Activated CD4-positive, alpha-beta T cell treated with anti-CD3 and anti-CD28 coated beads, Interleukin-2, amount 10 ng/mL, durations not matched to agents 7 days and 5 days (primary cell): ENCODE data around the gene FHDC1. TPM values are rescaled to one million over a fixed set of nuclear protein-coding genes. Genes with fewer than 3 reads are reported as not detected.

Experiments
- CTCF ChIA-PET: fragments of 350-600 bp; sonication (Branson Sonifier 250); formaldehyde crosslinking; loops from one replicate; lab custom pipeline; 2021; ENCODE audit warnings: antibody characterized with exemption; lab: Charles Lee
- POLR2A ChIA-PET: fragments of 350-600 bp; sonication (Branson Sonifier 250); formaldehyde crosslinking; loops from one replicate; lab custom pipeline; 2021; ENCODE audit warnings: antibody characterized with exemption; lab: Charles Lee
- DNase-seq: peaks from one replicate; pipeline ENCODE4 v3.0.0-alpha.2; 2020
- H3K27ac Mint-ChIP-seq: one replicate; pipeline ENCODE4 v1.8.0; 2021; ENCODE audit warnings: mild to moderate bottlenecking, moderate library complexity, mixed read lengths
- H3K27me3 Mint-ChIP-seq: one replicate; pipeline ENCODE4 v1.8.0; 2021; ENCODE audit warnings: mixed read lengths
- H3K36me3 Mint-ChIP-seq: one replicate; pipeline ENCODE4 v1.8.0; 2021; ENCODE audit warnings: low read depth, mixed read lengths
- H3K4me1 Mint-ChIP-seq: one replicate; pipeline ENCODE4 v1.8.0; 2021; ENCODE audit warnings: mixed read lengths
- H3K4me3 Mint-ChIP-seq: one replicate; pipeline ENCODE4 v1.8.0; 2021; ENCODE audit warnings: mild to moderate bottlenecking, moderate library complexity, mixed read lengths
- H3K9me3 Mint-ChIP-seq: one replicate; pipeline ENCODE4 v1.8.0; 2021; ENCODE audit warnings: mixed read lengths
- total RNA-seq, 2 experiments: library from RNA; stranded (reverse); gene quantifications; one replicate each; pipeline ENCODE4 v1.2.3, GENCODE V29; 2021

The FHDC1 gene
- total RNA-seq, 2 experiments from 2014 or later, result 0.07 to 0.10 TPM

- Mint-ChIP-seq H3K27me3 (no peaks in the 10 kb centered on the region), H3K27ac (no peak overlapping the region), H3K4me3 (no peak overlapping the region), H3K36me3 (no peaks in the 10 kb centered on the region), H3K4me1 (no peaks in the 10 kb centered on the region), H3K9me3 (no peaks in the 10 kb centered on the region)
- no peak for DNase-seq
- ChIA-PET POLR2A (no interaction called here), CTCF (interaction anchor here (1.1 to 2.2 kb wide), 3 partner anchors 11 to 24 kb away, joined by 3 to 5 read pairs (median 3); no protein-coding TSS in a partner anchor)
Measured at GRCh38 chr4:152979731-152980330, 43.7 kb downstream of the FHDC1 start.

- no peaks in the 10 kb centered on the region for H3K27me3 Mint-ChIP-seq
- ChIA-PET CTCF (interaction anchor here (1.8 to 2.2 kb wide), 2 partner anchors 10 to 15 kb away, joined by 5 to 6 read pairs; no protein-coding TSS in a partner anchor), POLR2A (no interaction called here)
- no peaks in the 10 kb centered on the region for H3K36me3 Mint-ChIP-seq
- H3K9me3 Mint-ChIP-seq, result no peaks in the 10 kb centered on the region
- DNase-seq, result no peak
- H3K4me3 Mint-ChIP-seq, result no peak overlapping the region
- no peaks in the 10 kb centered on the region for H3K4me1 Mint-ChIP-seq
- H3K27ac Mint-ChIP-seq, result no peak overlapping the region
Measured at GRCh38 chr4:152981278-152981677, 45.2 kb downstream of the FHDC1 start.

GRCh38 chr4:152981842-152982241, 45.7 kb downstream of the FHDC1 start:
- H3K27ac Mint-ChIP-seq, result no peak overlapping the region
- no peak for DNase-seq
- CTCF ChIA-PET, result interaction anchor here (1.8 kb wide), 1 partner anchor 16 kb away, joined by 6 read pairs; no protein-coding TSS in a partner anchor
- H3K36me3 Mint-ChIP-seq, result no peaks in the 10 kb centered on the region
- H3K4me3 Mint-ChIP-seq, result no peak overlapping the region
- no peaks in the 10 kb centered on the region for H3K27me3 Mint-ChIP-seq
- no peaks in the 10 kb centered on the region for H3K9me3 Mint-ChIP-seq
- POLR2A ChIA-PET, result no interaction called here
- no peaks in the 10 kb centered on the region for H3K4me1 Mint-ChIP-seq

GRCh38 chr4:152983221-152983620, 47.1 kb downstream of the FHDC1 start:
- H3K27me3 Mint-ChIP-seq, result no peaks in the 10 kb centered on the region
- H3K36me3 Mint-ChIP-seq, result no peaks in the 10 kb centered on the region
- DNase-seq, result no peak
- H3K27ac Mint-ChIP-seq, result no peak overlapping the region
- ChIA-PET POLR2A (no interaction called here), CTCF (interaction anchor here (1.3 to 1.8 kb wide), 3 partner anchors 8 to 17 kb away, joined by 4 to 6 read pairs (median 5); no protein-coding TSS in a partner anchor)
- H3K4me3 Mint-ChIP-seq, result no peak overlapping the region
- no peaks in the 10 kb centered on the region for H3K9me3 Mint-ChIP-seq
- no peaks in the 10 kb centered on the region for H3K4me1 Mint-ChIP-seq

GRCh38 chr4:152983774-152984411, 47.8 kb downstream of the FHDC1 start:
- Mint-ChIP-seq H3K9me3 (no peaks in the 10 kb centered on the region), H3K36me3 (no peaks in the 10 kb centered on the region), H3K27me3 (no peaks in the 10 kb centered on the region), H3K4me1 (no peaks in the 10 kb centered on the region), H3K4me3 (no peak overlapping the region), H3K27ac (no peak overlapping the region)
- ChIA-PET POLR2A (no interaction called here), CTCF (interaction anchor here (1.3 to 1.6 kb wide), 2 partner anchors 8 to 14 kb away, joined by 4 to 5 read pairs; no protein-coding TSS in a partner anchor)
- no peak for DNase-seq

- no peak overlapping the region for H3K4me3 Mint-ChIP-seq
- no peaks in the 10 kb centered on the region for H3K9me3 Mint-ChIP-seq
- H3K27ac Mint-ChIP-seq, result no peak overlapping the region
- H3K36me3 Mint-ChIP-seq, result no peaks in the 10 kb centered on the region
- no peaks in the 10 kb centered on the region for H3K4me1 Mint-ChIP-seq
- DNase-seq, result no peak
- no peaks in the 10 kb centered on the region for H3K27me3 Mint-ChIP-seq
- POLR2A ChIA-PET, result no interaction called here
- CTCF ChIA-PET, result no interaction called here
Measured at GRCh38 chr4:152988721-152989553, 52.8 kb downstream of the FHDC1 start.

- no peaks in the 10 kb centered on the region for H3K4me1 Mint-ChIP-seq
- H3K4me3 Mint-ChIP-seq, result no peak overlapping the region
- ChIA-PET POLR2A (no interaction called here), CTCF (no interaction called here)
- H3K9me3 Mint-ChIP-seq, result no peaks in the 10 kb centered on the region
- no peak overlapping the region for H3K27ac Mint-ChIP-seq
- no peaks in the 10 kb centered on the region for H3K27me3 Mint-ChIP-seq
- H3K36me3 Mint-ChIP-seq, result no peaks in the 10 kb centered on the region
- DNase-seq, result no peak
Measured at GRCh38 chr4:152989554-152989970, 53.4 kb downstream of the FHDC1 start.

- no peak for DNase-seq
- Mint-ChIP-seq H3K27me3 (no peaks in the 10 kb centered on the region), H3K4me3 (no peak overlapping the region), H3K9me3 (no peaks in the 10 kb centered on the region), H3K4me1 (no peaks in the 10 kb centered on the region), H3K27ac (no peak overlapping the region), H3K36me3 (no peaks in the 10 kb centered on the region)
- POLR2A ChIA-PET, result no interaction called here
- CTCF ChIA-PET, result interaction anchor here (1.2 to 1.7 kb wide), 2 partner anchors 7 to 10 kb away, joined by 4 to 5 read pairs; no protein-coding TSS in a partner anchor
Measured at GRCh38 chr4:152990471-152991131, 54.5 kb downstream of the FHDC1 start.

- Mint-ChIP-seq H3K36me3 (no peaks in the 10 kb centered on the region), H3K4me3 (no peak overlapping the region), H3K27ac (no peak overlapping the region), H3K9me3 (no peaks in the 10 kb centered on the region), H3K27me3 (no peaks in the 10 kb centered on the region), H3K4me1 (no peaks in the 10 kb centered on the region)
- no peak for DNase-seq
- CTCF ChIA-PET, result interaction anchor here (1.2 to 1.7 kb wide), 2 partner anchors 8 to 11 kb away, joined by 4 to 5 read pairs; no protein-coding TSS in a partner anchor
- POLR2A ChIA-PET, result no interaction called here
Measured at GRCh38 chr4:152991398-152991797, 55.3 kb downstream of the FHDC1 start.

GRCh38 chr4:152992027-152992426, 55.9 kb downstream of the FHDC1 start:
- DNase-seq, result no peak
- Mint-ChIP-seq H3K4me3 (no peak overlapping the region), H3K9me3 (no peaks in the 10 kb centered on the region), H3K4me1 (no peaks in the 10 kb centered on the region), H3K27ac (no peak overlapping the region), H3K27me3 (no peaks in the 10 kb centered on the region), H3K36me3 (no peaks in the 10 kb centered on the region)
- CTCF ChIA-PET, result interaction anchor here (1.1 to 1.7 kb wide), 2 partner anchors 9 to 18 kb away, joined by 3 to 4 read pairs; no protein-coding TSS in a partner anchor
- POLR2A ChIA-PET, result no interaction called here

GRCh38 chr4:152992466-152992865, 56.3 kb downstream of the FHDC1 start:
- Mint-ChIP-seq H3K4me3 (no peak overlapping the region), H3K36me3 (no peaks in the 10 kb centered on the region), H3K27ac (no peak overlapping the region), H3K27me3 (no peaks in the 10 kb centered on the region), H3K4me1 (no peaks in the 10 kb centered on the region), H3K9me3 (no peaks in the 10 kb centered on the region)
- DNase-seq, result no peak
- ChIA-PET POLR2A (no interaction called here), CTCF (interaction anchor here (1.1 kb wide), 1 partner anchor 18 kb away, joined by 3 read pairs; no protein-coding TSS in a partner anchor)

GRCh38 chr4:152994038-152994437, 57.9 kb downstream of the FHDC1 start:
- Mint-ChIP-seq H3K27me3 (no peaks in the 10 kb centered on the region), H3K4me3 (no peak overlapping the region), H3K4me1 (no peaks in the 10 kb centered on the region), H3K27ac (no peak overlapping the region), H3K36me3 (no peaks in the 10 kb centered on the region), H3K9me3 (no peaks in the 10 kb centered on the region)
- ChIA-PET POLR2A (no interaction called here), CTCF (no interaction called here)
- DNase-seq, result no peak
